Subcutaneous adipose tissue (tissue), 4 donors: ENCODE data around the gene DNAJB4. TPM values are rescaled to one million over a fixed set of nuclear protein-coding genes. Genes with fewer than 3 reads are reported as not detected.

Source experiments
- CTCF ChIP-seq: fragments of 450-650 bp; IDR thresholded peaks from one replicate; pipeline ENCODE4 v1.5.1; 2016; ENCODE audit warnings: low read depth, mild to moderate bottlenecking, control low read depth, antibody characterized with exemption, moderate library complexity
- total RNA-seq, 4 donors: library from RNA; depleted of rRNA; stranded (reverse); fragments of >200 nt; gene quantifications; one replicate each; pipeline ENCODE4 v1.1.0, GENCODE V29; 2016

The DNAJB4 gene
- total RNA-seq, 4 donors from 2014 or later = 25.7 to 54.0 (median 33.3) TPM

GRCh38 chr1:78006521-78006920 is 1.8 kb downstream of the DNAJB4 start:
- no peak for TF ChIP-seq CTCF

- TF ChIP-seq CTCF = no peak
Observed at GRCh38 chr1:78007677-78008341, 3.1 kb downstream of the DNAJB4 start.

- TF ChIP-seq CTCF = no peak
Observed at GRCh38 chr1:78009276-78009675, 4.5 kb downstream of the DNAJB4 start.

GRCh38 chr1:78009836-78010235 is 5.1 kb downstream of the DNAJB4 start:
- TF ChIP-seq CTCF = no peak

- TF ChIP-seq CTCF = no peak
Observed at GRCh38 chr1:78011050-78011449, 6.3 kb downstream of the DNAJB4 start.

GRCh38 chr1:78015148-78015547 is 10.4 kb downstream of the DNAJB4 start:
- TF ChIP-seq CTCF = no peak

- TF ChIP-seq CTCF = no peak
Observed at GRCh38 chr1:78019024-78019423, 14.3 kb downstream of the DNAJB4 start.
